SW480 (cell line): ENCODE measurements around the gene CYP2E1.
"Not testable (repeated sequence)": the region's sequence is repeated elsewhere in the genome, so short reads cannot be mapped to it uniquely, and the experiment has no call there.

ENCODE experiments used
- DNase-seq: peaks from one replicate; pipeline ENCODE4 v3.0.0-alpha.2; 2016; ENCODE audit warnings: low spot score

Gene CYP2E1

GRCh38 chr10:133573460-133573859 is 46.3 kb downstream of the CYP2E1 start:
- DNase-seq, result not testable (repeated sequence)

- not testable (repeated sequence) for DNase-seq
These were observed 49.9 kb downstream of the CYP2E1 start for GRCh38 chr10:133577037-133577436.
